Fibroblast of pulmonary artery (primary cell): Measurements from ENCODE around the gene PIEZO2.
A peak's percentile ranks its signal among the peaks of the same experiment; 100 is the strongest.

Source experiments
- DNase-seq: peaks from one replicate; pipeline ENCODE4 v3.0.0-alpha.2; 2010; ENCODE audit warnings: low read depth
- H3K4me3 ChIP-seq: replicated peaks from 2 replicates; pipeline ENCODE4 v1.5.1; 2011; ENCODE audit warnings: low read depth, mild to moderate bottlenecking, control low read depth, low read length, moderate library complexity
- CTCF ChIP-seq: IDR thresholded peaks from 2 replicates; pipeline ENCODE4 v1.5.1; 2011; ENCODE audit warnings: mild to moderate bottlenecking, control low read depth, low read length, inconsistent platforms; ENCODE audit errors: missing control alignments

Gene PIEZO2

GRCh38 chr18:10895976-10896375 is 253.4 kb downstream of the PIEZO2 start:
- TF ChIP-seq CTCF = no peak
- no peak for DNase-seq
- no peak overlapping the region for H3K4me3 ChIP-seq

- no peak for DNase-seq
- no peak for TF ChIP-seq CTCF
Observed at GRCh38 chr18:10894501-10894900, 254.9 kb downstream of the PIEZO2 start.

GRCh38 chr18:10893761-10894160 is 255.6 kb downstream of the PIEZO2 start:
- DNase-seq = no peak
- TF ChIP-seq CTCF = no peak

More at GRCh38 chr18:10894501-10894900, 254.9 kb downstream of the PIEZO2 start:
- H3K4me3 ChIP-seq = no peak overlapping the region

GRCh38 chr18:10893196-10893595 is 256.2 kb downstream of the PIEZO2 start:
- H3K4me3 ChIP-seq = no peak overlapping the region
- no peak for TF ChIP-seq CTCF
- DNase-seq = no peak

More at GRCh38 chr18:10893761-10894160, 255.6 kb downstream of the PIEZO2 start:
- H3K4me3 ChIP-seq = no peak overlapping the region

DNA sequence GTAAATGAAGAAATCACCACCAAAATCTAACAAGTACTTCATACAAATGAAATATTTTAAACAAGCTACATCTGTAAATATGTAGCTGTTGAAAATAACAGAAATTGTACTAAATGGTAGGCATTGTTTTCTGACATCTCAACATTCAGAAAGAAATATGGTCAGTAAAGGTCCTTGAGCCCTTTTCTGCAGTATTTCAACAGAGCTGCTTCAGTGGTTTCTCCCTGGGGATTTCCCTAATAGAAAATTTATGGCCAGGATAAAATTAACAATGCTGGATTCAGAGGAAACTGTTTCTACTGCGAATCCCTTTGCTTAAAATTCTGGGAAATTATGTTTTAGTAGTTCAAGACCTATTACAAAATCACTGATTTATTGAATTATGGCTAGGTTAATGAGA is 256.6 kb downstream of the PIEZO2 start:
- no peak for TF ChIP-seq CTCF
- H3K4me3 ChIP-seq = no peak overlapping the region
- peak; percentile 59 for DNase-seq

DNA sequence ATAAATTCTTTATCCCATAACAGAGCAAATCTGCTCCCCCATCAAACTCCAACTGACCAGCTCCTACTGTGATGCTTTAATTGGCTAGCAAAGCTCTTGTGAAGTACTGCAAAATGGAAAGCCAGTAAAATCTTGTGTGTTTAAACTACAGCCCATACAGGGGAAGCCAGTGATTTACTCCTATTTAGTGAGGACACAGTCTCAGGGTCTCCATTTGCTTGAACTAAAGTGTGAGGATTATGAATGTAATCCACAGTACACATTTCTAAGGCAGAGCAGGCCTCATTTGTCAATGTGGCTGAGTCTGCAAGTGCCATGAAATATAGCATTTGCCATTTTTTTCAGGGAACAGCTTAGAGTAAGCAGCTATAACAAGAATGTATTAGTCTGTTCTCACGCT is 259.3 kb downstream of the PIEZO2 start:
- TF ChIP-seq CTCF = no peak
- H3K4me3 ChIP-seq = no peak overlapping the region
- no peak for DNase-seq

- no peak overlapping the region for H3K4me3 ChIP-seq
- TF ChIP-seq CTCF = no peak
- DNase-seq = no peak
Observed at GRCh38 chr18:10878703-10879102, 270.7 kb downstream of the PIEZO2 start.
